Stimulated activated CD4-positive, alpha-beta T cell treated with anti-CD3 and anti-CD28 coated beads, Interleukin-1b, Interleukin-23, amount 100 ng/mL, for 24 hours (primary cell): Measurements from ENCODE around the gene NPAS3.
"Not testable (repeated sequence)": the region's sequence is repeated elsewhere in the genome, so short reads cannot be mapped to it uniquely, and the experiment has no call there.

Source experiments
- DNase-seq, 4 experiments: peaks; one replicate each; pipeline ENCODE4 v3.0.0-alpha.2; 2020; ENCODE audit warnings: low read depth in 4 of 4, low spot score in 1 of 4

NPAS3 gene

DNA sequence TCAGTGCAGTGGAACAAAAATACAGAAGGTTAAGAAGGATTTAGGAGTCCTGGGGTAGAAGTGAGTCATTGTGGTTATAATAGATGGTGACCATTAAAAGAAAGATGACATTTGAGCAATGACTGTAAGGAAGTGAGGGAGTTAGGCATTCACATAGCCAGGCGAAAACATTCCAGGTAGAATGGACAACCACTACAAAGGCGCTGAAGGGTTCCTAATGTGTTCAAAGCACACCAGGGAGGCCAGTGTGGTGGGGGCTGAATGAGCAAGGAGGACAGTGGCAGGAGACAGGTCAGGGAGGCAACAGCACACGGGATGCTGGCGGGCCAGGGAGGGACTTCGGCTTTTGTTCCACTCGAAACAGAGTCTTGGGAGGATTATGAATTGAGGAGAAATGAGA lies 129.9 kb downstream of the NPAS3 start:
- no peak for DNase-seq

DNA sequence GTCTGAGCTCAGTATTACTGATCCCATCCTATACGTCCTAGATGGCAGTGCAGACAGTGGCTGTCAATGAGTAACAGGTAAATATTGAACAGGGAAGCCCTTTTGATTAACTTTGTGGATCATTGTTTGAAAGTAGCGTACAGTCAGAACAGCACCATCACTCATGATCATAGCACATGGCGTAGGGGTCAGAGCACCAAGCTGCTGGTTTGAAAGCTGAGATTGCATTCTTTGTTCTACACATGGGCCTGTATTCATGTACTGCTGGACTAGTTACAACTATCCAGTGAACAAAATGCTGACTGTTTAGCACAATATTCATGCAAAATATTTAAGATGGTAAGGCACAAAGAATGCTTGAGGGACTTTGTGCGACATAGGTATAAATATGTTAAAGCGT lies 131.8 kb downstream of the NPAS3 start:
- no peak for DNase-seq

GRCh38 chr14:33073023-33073422 lies 134.3 kb downstream of the NPAS3 start:
- DNase-seq = no peak

GRCh38 chr14:33081259-33081658 lies 142.6 kb downstream of the NPAS3 start:
- DNase-seq = no peak

GRCh38 chr14:33085799-33086198 lies 147.1 kb downstream of the NPAS3 start:
- no peak for DNase-seq

- not testable (repeated sequence) for DNase-seq
These were observed 149.6 kb downstream of the NPAS3 start for GRCh38 chr14:33088274-33088673.

- no peak for DNase-seq
These were observed 159.3 kb downstream of the NPAS3 start for GRCh38 chr14:33098016-33098415.

DNA sequence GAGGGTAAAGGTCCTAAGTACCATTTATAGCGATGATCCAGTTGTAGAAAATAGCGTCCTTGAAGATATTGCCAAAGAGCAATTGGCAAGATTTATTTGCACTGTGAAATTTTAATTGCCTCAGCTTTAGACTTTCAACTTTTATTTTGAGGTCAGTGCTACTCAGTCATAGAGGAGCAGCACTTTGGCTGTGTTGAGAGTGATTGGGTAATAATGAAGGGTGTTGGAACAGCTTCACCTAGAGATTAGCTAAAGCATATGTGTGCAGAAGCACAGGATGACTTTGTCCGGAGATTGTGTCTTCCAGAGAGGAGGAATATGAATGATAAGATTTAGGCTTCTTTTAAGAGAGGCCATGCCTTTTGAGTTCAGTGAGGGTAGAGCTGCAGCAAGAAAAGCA lies 164.8 kb downstream of the NPAS3 start:
- DNase-seq = no peak

DNA sequence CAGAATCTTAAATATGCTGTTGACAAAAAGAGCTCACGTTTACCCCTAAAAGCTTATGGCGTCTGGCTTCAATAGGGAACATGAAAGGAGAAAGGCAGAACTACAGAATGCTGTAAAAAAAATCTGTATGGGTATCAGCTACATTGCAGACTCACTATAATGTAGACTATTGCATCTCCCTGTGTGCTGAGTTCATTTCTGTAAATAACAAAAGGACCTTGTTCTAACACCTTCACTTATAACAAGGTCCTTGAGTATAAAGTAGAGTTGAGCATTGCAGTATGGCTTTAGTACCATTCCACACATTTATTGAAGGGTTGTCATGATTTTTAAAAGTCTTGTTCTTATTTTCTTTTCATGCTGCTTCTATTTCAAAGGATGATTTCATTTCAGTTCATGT lies 165.3 kb downstream of the NPAS3 start:
- DNase-seq = no peak

DNA sequence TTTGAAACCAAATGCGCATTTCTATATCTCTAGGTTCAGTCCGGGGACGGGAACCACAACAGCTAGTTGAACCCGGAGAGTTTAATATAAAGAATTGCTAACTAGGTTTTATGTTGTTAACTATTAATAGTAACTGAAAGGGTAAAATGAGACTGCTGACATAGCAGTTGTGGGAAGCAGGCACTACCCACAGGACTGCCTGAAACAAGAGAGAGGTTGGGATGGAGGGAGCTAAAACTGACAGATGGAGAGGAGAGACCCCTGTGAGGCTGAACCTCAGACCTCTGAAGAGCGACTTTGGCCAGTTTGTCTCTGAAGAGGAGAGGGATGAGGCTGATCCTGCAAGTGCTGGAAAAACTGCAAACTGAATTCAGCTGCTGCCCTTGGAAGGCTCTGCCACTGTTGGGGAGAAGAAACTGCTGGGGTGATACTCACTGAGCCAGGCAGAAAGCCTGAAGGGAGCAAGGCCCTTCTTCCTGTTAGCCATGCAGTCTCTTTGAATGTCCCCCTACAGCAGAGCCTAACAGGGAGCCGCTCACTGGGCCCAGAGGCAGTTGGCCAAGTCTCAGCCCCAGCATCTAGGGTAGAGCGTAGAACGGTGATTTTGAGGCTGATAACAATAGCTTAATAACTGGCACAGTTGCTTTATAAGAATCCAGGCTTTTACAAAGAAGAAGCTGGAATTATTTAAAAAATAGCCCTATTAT lies 172.2 kb downstream of the NPAS3 start:
- DNase-seq = no peak

GRCh38 chr14:33114331-33114730 lies 175.7 kb downstream of the NPAS3 start:
- no peak for DNase-seq

- DNase-seq = no peak
These were observed 180.0 kb downstream of the NPAS3 start for GRCh38 chr14:33118668-33119067.

- no peak for DNase-seq
These were observed 181.7 kb downstream of the NPAS3 start for GRCh38 chr14:33120341-33120740.

- DNase-seq = no peak
These were observed 182.3 kb downstream of the NPAS3 start for GRCh38 chr14:33120966-33121365.

GRCh38 chr14:33123281-33123680 lies 184.6 kb downstream of the NPAS3 start:
- DNase-seq = no peak

GRCh38 chr14:33126433-33126832 lies 187.8 kb downstream of the NPAS3 start:
- DNase-seq = no peak

DNA sequence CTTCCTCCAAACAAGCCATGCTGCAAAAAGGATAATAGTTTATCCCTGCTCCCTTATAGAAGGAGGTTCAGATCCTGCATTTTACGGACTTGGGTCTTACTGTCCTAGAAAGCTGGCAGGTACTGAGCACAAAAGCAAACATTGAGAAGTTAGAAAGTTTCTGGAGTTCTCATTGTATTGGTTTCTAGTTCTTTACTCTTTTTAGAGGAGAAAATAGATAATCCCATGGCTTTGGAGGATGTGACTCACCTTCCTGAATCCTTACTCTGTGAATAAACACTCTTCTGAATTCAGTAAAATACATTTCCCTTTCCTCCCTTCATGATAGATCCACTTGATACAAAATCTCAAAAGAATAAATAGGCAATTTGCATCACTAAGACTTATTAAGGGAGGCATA lies 188.9 kb downstream of the NPAS3 start:
- DNase-seq = no peak

- no peak for DNase-seq
These were observed 193.1 kb downstream of the NPAS3 start for GRCh38 chr14:33131801-33132200.

DNA sequence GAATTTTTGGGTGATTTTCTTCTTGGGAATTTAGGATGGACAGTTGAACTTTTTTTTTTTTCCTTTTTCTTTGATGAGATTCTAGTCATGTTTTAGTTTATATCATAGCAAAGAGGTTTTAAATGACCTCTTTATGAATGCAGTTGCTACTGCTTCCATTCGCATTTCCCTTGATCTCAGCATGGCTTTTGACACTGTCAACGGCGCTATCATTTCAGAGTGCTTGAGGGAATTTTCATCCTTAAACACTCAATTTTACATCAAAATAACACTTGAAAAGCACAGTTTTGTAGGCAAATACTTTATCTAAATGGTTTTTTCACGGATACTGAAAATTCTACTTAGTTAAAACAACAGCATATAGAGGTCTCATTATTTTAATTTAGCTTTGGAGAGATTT lies 195.5 kb downstream of the NPAS3 start:
- DNase-seq = no peak

- no peak for DNase-seq
These were observed 196.3 kb downstream of the NPAS3 start for GRCh38 chr14:33134975-33135374.

DNA sequence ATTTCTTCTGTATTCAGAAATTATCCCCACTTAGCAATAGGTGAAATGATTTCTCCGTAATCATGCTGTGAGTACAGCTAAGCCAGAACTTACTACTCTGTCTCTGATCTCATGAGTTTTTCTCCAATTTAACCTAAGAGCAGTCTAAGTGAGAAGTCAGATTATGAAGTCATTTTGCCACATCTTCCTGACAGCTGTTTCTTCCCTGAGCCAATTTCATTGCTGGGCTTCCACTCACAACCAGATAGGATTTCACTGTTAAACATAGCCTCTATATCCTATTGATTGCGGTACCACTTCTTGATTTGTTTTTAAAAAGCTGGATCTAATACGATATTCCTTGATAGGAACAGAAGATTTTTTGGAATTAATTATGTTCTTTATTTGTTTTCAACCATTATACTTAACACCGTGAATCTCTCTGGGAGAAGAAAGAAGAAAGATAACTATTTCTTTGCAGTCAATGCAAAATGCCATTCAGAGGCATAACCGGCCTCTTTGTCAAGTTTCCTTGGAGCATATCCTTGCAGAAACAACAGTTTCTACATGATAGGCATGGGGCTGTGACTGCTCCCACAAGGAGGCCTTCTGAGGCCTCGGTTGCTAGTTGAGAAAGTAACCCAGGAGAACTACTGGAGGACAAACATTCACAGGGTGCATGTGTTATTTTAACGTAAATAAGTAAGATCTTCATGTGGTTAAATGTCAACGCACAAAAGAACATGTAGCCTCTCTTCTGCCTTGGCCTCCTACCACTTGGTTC lies 212.2 kb downstream of the NPAS3 start:
- DNase-seq = no peak

GRCh38 chr14:33163109-33163508 lies 224.4 kb downstream of the NPAS3 start:
- no peak for DNase-seq

GRCh38 chr14:33163600-33163999 lies 224.9 kb downstream of the NPAS3 start:
- DNase-seq = no peak
